Measurements from ENCODE around the gene INPP1. TPM values are rescaled to one million over a fixed set of nuclear protein-coding genes. Genes with fewer than 3 reads are reported as not detected.
A peak's percentile ranks its signal among the peaks of the same experiment; 100 is the strongest.
"Not testable (repeated sequence)": the region's sequence is repeated elsewhere in the genome, so short reads cannot be mapped to it uniquely, and the experiment has no call there.

INPP1 gene
- total and polyA plus RNA-seq, 2 donors: 18.9 to 36.4 TPM

DNA sequence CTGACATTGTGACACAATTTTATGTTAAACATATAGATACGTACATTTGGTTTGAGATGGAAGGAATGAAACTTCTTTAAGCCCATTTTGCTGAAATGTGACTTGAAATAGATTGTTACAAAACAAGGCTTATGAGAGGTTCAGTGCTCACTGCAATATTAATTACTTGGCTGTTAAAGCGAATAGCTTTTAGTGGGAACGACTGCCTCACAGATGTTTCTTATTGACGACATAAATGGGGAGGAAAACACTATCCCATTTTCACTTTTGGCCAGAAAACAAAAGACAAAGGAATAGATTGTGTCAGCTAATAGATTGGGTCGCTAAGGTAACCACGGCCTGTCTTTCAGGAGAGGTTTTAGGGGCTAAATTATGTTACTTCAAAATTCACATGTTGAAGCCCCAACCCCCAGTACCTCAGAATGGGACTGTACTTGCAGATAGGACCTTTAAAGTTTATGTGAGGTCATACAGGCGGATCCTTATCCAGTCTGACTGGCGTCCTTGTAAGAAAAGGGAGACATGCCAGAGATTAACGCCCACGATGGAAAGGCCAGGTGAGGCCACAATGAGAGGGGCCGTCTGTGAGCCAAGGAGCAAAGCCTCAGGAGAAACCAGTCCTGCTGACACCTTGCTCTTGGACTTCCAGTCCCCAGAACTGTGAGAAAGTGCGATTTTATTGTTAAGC lies 10.8 kb downstream of the INPP1 start:
- DNase-seq (ENCODE audit: low read depth in 6 of 9, low spot score in 9 of 9): no peak
- no peaks in the 10 kb centered on the region for H3K36me3 ChIP-seq (ENCODE audit: control insufficient read depth in 2 of 2, insufficient read depth in 2 of 2, low read length in 1 of 2)
- no peak overlapping the region for H3K4me3 ChIP-seq (ENCODE audit: low read length in 2 of 2)
- H3K9me3 ChIP-seq (ENCODE audit: control insufficient read depth in 2 of 2, insufficient read depth in 1 of 2, low read length in 1 of 2): no peaks in the 10 kb centered on the region
- 94% methylated on average over 12 of the region's 12 CpGs for WGBS
- no peaks in the 10 kb centered on the region for H3K27me3 ChIP-seq (ENCODE audit: control insufficient read depth in 2 of 2, insufficient read depth in 1 of 2, low read length in 1 of 2)
- H3K4me1 ChIP-seq (ENCODE audit: control insufficient read depth in 2 of 2, insufficient read depth in 2 of 2, low read length in 2 of 2): peaks cover 3 to 4% of the 10 kb centered on the region in 2 donors
- H3K27ac ChIP-seq (ENCODE audit: low read depth in 1 of 2, low read length in 1 of 2): peak overlapping the region in 1 of 2 donors; percentile 39

- peak overlapping the region in 1 of 2 donors; percentile 46 for H3K27ac ChIP-seq (ENCODE audit: low read depth in 1 of 2, low read length in 1 of 2)
- 91% methylated on average over 6 of the region's 6 CpGs for WGBS
Measured at GRCh38 chr2:190355968-190356644, 12.7 kb downstream of the INPP1 start.

DNA sequence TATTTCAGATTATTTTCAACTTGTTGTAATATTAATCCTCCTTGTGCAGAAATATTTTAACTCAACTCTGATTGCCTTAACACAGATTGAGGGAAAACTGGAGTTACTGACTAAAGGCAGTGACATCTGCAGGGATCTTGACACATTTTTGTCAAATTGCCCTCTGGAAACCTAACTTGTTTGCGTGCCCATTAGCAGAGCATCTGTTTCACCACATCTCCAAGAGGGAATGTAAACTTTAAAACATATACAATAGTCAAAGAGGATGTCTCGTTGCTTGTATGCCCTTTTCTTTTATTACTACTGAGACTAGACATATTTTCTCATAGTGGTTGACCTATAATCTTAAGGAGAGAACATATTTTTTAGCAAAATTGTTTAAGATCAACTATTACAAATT lies 14.2 kb downstream of the INPP1 start:
- Histone ChIP-seq H3K27ac (ENCODE audit: low read depth in 1 of 2, low read length in 1 of 2) (peak overlapping the region; percentile 48), H3K27me3 (ENCODE audit: control insufficient read depth in 2 of 2, insufficient read depth in 1 of 2, low read length in 1 of 2) (no peaks in the 10 kb centered on the region), H3K36me3 (ENCODE audit: control insufficient read depth in 2 of 2, insufficient read depth in 2 of 2, low read length in 1 of 2) (no peaks in the 10 kb centered on the region), H3K9me3 (ENCODE audit: control insufficient read depth in 2 of 2, insufficient read depth in 1 of 2, low read length in 1 of 2) (no peaks in the 10 kb centered on the region), H3K4me3 (ENCODE audit: low read length in 2 of 2) (no peak overlapping the region), H3K4me1 (ENCODE audit: control insufficient read depth in 2 of 2, insufficient read depth in 2 of 2, low read length in 2 of 2) (peaks cover 3 to 8% of the 10 kb centered on the region in 2 donors)
- peak in 1 of 9 donors; percentile 12 for DNase-seq (ENCODE audit: low read depth in 6 of 9, low spot score in 9 of 9)
- WGBS: 95% methylated on average over 2 of the region's 2 CpGs

More at GRCh38 chr2:190355968-190356644, 12.7 kb downstream of the INPP1 start:
- Histone ChIP-seq H3K9me3 (ENCODE audit: control insufficient read depth in 2 of 2, insufficient read depth in 1 of 2, low read length in 1 of 2) (no peaks in the 10 kb centered on the region), H3K4me1 (ENCODE audit: control insufficient read depth in 2 of 2, insufficient read depth in 2 of 2, low read length in 2 of 2) (peaks cover 3 to 8% of the 10 kb centered on the region in 2 donors), H3K27me3 (ENCODE audit: control insufficient read depth in 2 of 2, insufficient read depth in 1 of 2, low read length in 1 of 2) (no peaks in the 10 kb centered on the region), H3K4me3 (ENCODE audit: low read length in 2 of 2) (no peak overlapping the region), H3K36me3 (ENCODE audit: control insufficient read depth in 2 of 2, insufficient read depth in 2 of 2, low read length in 1 of 2) (no peaks in the 10 kb centered on the region)
- no peak for DNase-seq (ENCODE audit: low read depth in 6 of 9, low spot score in 9 of 9)

- H3K36me3 ChIP-seq (ENCODE audit: control insufficient read depth in 2 of 2, insufficient read depth in 2 of 2, low read length in 1 of 2); H3K9me3 ChIP-seq (ENCODE audit: control insufficient read depth in 2 of 2, insufficient read depth in 1 of 2, low read length in 1 of 2); H3K4me1 ChIP-seq (ENCODE audit: control insufficient read depth in 2 of 2, insufficient read depth in 2 of 2, low read length in 2 of 2); H3K27me3 ChIP-seq (ENCODE audit: control insufficient read depth in 2 of 2, insufficient read depth in 1 of 2, low read length in 1 of 2); H3K4me3 ChIP-seq (ENCODE audit: low read length in 2 of 2): not testable (repeated sequence)
- WGBS: 91% methylated on average over 8 of the region's 8 CpGs
- peak overlapping the region; percentile 42 to 48 for H3K27ac ChIP-seq (ENCODE audit: low read depth in 1 of 2, low read length in 1 of 2)
- DNase-seq (ENCODE audit: low read depth in 6 of 9, low spot score in 9 of 9): peak in 1 of 9 donors; percentile 29
Measured at GRCh38 chr2:190358655-190359448, 15.5 kb downstream of the INPP1 start.

GRCh38 chr2:190360561-190360960 lies 17.2 kb downstream of the INPP1 start:
- DNase-seq (ENCODE audit: low read depth in 6 of 9, low spot score in 9 of 9): no peak
- Histone ChIP-seq H3K4me3 (ENCODE audit: low read length in 2 of 2) (no peak overlapping the region), H3K27me3 (ENCODE audit: control insufficient read depth in 2 of 2, insufficient read depth in 1 of 2, low read length in 1 of 2) (no peaks in the 10 kb centered on the region), H3K27ac (ENCODE audit: low read depth in 1 of 2, low read length in 1 of 2) (peak overlapping the region in 1 of 2 donors; percentile 7), H3K4me1 (ENCODE audit: control insufficient read depth in 2 of 2, insufficient read depth in 2 of 2, low read length in 2 of 2) (peaks cover 3 to 4% of the 10 kb centered on the region in 2 donors), H3K9me3 (ENCODE audit: control insufficient read depth in 2 of 2, insufficient read depth in 1 of 2, low read length in 1 of 2) (no peaks in the 10 kb centered on the region), H3K36me3 (ENCODE audit: control insufficient read depth in 2 of 2, insufficient read depth in 2 of 2, low read length in 1 of 2) (no peaks in the 10 kb centered on the region)

DNA sequence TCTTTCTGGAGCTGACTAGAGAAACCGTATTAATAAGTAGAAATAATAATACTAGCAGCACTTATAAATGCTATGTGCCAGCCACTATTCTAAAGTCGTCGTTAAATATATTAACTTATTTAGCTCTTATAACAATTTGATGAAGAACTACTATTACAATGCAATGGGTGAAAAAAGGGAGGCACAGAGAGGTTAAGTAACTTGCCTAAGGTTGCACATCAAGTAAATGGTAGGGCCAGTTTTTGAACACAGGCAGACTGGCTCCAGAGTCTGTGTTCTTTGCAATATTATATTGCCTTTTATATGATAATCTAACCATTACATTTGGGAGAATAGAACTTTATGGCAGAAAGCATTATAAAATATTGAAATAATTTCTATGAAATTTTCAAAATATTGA lies 17.6 kb downstream of the INPP1 start:
- 96% methylated on average over 3 of the region's 3 CpGs for WGBS

GRCh38 chr2:190361572-190361971 lies 18.2 kb downstream of the INPP1 start:
- H3K27me3 ChIP-seq (ENCODE audit: control insufficient read depth in 2 of 2, insufficient read depth in 1 of 2, low read length in 1 of 2): no peaks in the 10 kb centered on the region
- no peak for DNase-seq (ENCODE audit: low read depth in 6 of 9, low spot score in 9 of 9)
- H3K4me1 ChIP-seq (ENCODE audit: control insufficient read depth in 2 of 2, insufficient read depth in 2 of 2, low read length in 2 of 2): peaks cover 0 to 4% of the 10 kb centered on the region in 2 donors
- 97% methylated on average over 2 of the region's 2 CpGs for WGBS
- no peaks in the 10 kb centered on the region for H3K9me3 ChIP-seq (ENCODE audit: control insufficient read depth in 2 of 2, insufficient read depth in 1 of 2, low read length in 1 of 2)
- no peak overlapping the region for H3K4me3 ChIP-seq (ENCODE audit: low read length in 2 of 2)
- H3K36me3 ChIP-seq (ENCODE audit: control insufficient read depth in 2 of 2, insufficient read depth in 2 of 2, low read length in 1 of 2): no peaks in the 10 kb centered on the region
- H3K27ac ChIP-seq (ENCODE audit: low read depth in 1 of 2, low read length in 1 of 2): no peak overlapping the region

More for the DNA sequence above, 17.6 kb downstream of the INPP1 start:
- peaks cover 3 to 4% of the 10 kb centered on the region in 2 donors for H3K4me1 ChIP-seq (ENCODE audit: control insufficient read depth in 2 of 2, insufficient read depth in 2 of 2, low read length in 2 of 2)
- H3K4me3 ChIP-seq (ENCODE audit: low read length in 2 of 2): no peak overlapping the region
- no peaks in the 10 kb centered on the region for H3K36me3 ChIP-seq (ENCODE audit: control insufficient read depth in 2 of 2, insufficient read depth in 2 of 2, low read length in 1 of 2)
- no peak overlapping the region for H3K27ac ChIP-seq (ENCODE audit: low read depth in 1 of 2, low read length in 1 of 2)
- no peaks in the 10 kb centered on the region for H3K27me3 ChIP-seq (ENCODE audit: control insufficient read depth in 2 of 2, insufficient read depth in 1 of 2, low read length in 1 of 2)
- no peak for DNase-seq (ENCODE audit: low read depth in 6 of 9, low spot score in 9 of 9)
- H3K9me3 ChIP-seq (ENCODE audit: control insufficient read depth in 2 of 2, insufficient read depth in 1 of 2, low read length in 1 of 2): no peaks in the 10 kb centered on the region

- no peak overlapping the region for H3K27ac ChIP-seq (ENCODE audit: low read depth in 1 of 2, low read length in 1 of 2)
- H3K9me3 ChIP-seq (ENCODE audit: control insufficient read depth in 2 of 2, insufficient read depth in 1 of 2, low read length in 1 of 2): no peaks in the 10 kb centered on the region
- no peaks in the 10 kb centered on the region for H3K36me3 ChIP-seq (ENCODE audit: control insufficient read depth in 2 of 2, insufficient read depth in 2 of 2, low read length in 1 of 2)
- H3K4me3 ChIP-seq (ENCODE audit: low read length in 2 of 2): no peak overlapping the region
- peaks cover 0 to 4% of the 10 kb centered on the region in 2 donors for H3K4me1 ChIP-seq (ENCODE audit: control insufficient read depth in 2 of 2, insufficient read depth in 2 of 2, low read length in 2 of 2)
- DNase-seq (ENCODE audit: low read depth in 6 of 9, low spot score in 9 of 9): no peak
- 100% methylated on average over 1 of the region's 1 CpG for WGBS
- H3K27me3 ChIP-seq (ENCODE audit: control insufficient read depth in 2 of 2, insufficient read depth in 1 of 2, low read length in 1 of 2): no peaks in the 10 kb centered on the region
Measured at GRCh38 chr2:190362894-190363293, 19.5 kb downstream of the INPP1 start.

Measured in thymus (tissue), 11 donors.